Epithelial cell of esophagus (primary cell): ENCODE data around the gene EVI5L.

Experiments
- DNase-seq: peaks from one replicate; pipeline ENCODE4 v3.0.0; 2010; ENCODE audit warnings: low read depth
- H3K4me3 ChIP-seq: 2 replicates; pipeline ENCODE4 v1.5.1; 2011; ENCODE audit warnings: mild to moderate bottlenecking, low read length, control low read depth
- CTCF ChIP-seq: IDR thresholded peaks from 2 replicates; pipeline ENCODE4 v1.5.1; 2011; ENCODE audit warnings: low read depth, mild to moderate bottlenecking, low read length, control low read depth, inconsistent platforms; ENCODE audit not compliant: insufficient read depth; ENCODE audit errors: missing control alignments

Gene EVI5L

GRCh38 chr19:7905859-7906258, 75.8 kb downstream of the EVI5L start:
- TF ChIP-seq CTCF = no peak

DNA sequence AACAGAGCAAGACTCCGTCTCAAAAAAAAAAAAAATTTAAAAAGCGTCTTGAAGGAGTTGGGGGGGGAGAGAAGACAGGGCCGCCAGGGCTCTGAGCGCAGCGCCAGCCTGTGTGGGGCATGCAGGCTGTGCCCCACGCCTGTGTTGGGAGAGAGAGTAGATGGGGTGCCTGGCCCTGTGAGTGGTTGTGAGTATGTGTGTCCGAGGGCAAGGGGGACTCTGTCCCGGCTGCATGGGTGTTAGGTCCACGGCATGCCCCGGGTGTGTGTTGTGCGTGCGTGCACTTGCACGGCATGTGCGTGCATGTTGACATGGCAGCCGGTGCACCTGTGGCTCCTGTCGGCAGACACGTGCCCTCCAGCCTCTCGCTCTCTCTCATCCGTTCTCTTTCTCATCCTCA, 77.1 kb downstream of the EVI5L start:
- DNase-seq = no peak
- TF ChIP-seq CTCF = no peak
- H3K4me3 ChIP-seq = no peak overlapping the region

More at GRCh38 chr19:7905859-7906258, 75.8 kb downstream of the EVI5L start:
- no peak for DNase-seq
- no peak overlapping the region for H3K4me3 ChIP-seq

DNA sequence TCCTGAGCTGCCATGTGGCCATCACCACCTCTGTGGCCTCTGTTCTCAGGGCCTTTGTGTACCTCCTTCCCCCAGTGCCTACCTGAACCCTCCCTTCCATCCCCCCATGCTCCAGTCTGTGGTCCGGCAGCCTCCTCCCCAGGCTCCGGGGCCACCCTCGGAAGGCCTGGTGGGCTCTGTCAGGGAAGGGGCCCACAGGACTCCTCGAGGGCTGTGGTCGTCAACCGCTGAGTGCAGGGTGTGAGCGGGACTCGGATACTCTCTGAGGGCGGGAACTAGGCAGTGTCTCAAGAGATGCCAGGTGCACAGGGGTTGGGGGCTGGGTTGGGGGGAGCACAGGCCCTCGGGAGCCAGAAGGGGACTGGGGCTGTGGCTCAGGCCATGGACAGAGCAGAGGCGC, 77.5 kb downstream of the EVI5L start:
- no peak for TF ChIP-seq CTCF

DNA sequence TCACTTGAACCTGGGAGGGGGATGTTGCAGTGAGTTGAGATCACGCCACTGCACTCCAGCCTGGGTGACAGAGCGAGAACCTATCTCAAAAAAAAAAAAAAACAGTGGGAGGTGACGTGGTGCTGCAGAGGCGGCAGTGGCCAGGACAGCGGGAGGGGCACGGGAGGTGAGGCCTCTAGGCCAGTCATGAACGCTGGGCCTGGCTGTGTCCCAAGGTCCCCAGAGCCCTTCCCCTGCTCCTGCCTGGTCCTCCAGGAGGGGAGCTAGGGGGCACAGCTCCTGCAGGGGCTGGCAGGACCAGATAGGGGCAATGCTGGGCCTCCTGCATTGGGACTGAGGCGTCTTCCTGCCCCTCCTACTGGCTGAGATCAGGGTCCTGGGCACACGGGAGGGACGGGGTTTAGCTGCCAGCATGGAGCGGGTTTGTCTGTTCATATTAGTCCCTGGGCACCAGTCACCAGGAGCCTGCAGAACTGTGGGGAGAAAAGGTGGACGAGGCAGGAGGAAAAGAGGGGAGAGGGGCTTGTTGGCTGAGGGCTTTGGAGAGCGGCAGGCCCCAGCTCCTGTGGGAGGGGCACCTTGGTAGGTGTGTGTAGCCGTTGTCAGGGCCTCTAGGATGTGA, 78.2 kb downstream of the EVI5L start:
- H3K4me3 ChIP-seq = no peak overlapping the region
- TF ChIP-seq CTCF = no peak
- DNase-seq = no peak

More for the DNA sequence above, 77.5 kb downstream of the EVI5L start:
- no peak for DNase-seq
- H3K4me3 ChIP-seq = no peak overlapping the region

- H3K4me3 ChIP-seq = no peak overlapping the region
- DNase-seq = no peak
- no peak for TF ChIP-seq CTCF
Observed at GRCh38 chr19:7908742-7909461, 78.9 kb downstream of the EVI5L start.

DNA sequence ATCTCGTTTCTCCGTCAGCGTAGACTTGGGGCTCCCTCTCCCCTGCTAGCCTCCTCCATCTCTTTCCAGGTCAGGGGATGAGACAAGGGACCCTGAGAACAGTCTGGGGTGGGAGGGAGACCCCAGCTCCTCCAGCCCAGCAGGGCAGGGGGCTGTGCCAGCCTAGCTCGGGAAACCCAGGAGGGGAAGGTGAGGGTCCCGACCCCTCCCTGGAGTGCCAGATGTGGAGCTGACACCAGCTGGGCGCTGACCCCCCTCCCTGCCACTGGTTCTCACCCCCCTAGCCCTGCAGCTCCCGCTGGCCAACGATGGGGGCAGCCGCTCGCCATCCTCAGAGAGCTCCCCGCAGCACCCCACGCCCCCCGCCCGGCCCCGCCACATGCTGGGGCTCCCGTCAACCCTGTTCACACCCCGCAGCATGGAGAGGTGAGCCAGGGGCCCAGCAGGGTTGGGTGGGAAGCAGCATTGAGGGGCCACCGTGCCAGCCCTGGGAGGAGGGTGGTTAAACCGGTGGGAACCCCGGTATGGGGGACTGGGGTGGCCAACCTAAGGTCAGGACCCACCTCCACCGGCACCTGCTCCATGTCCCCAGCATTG, 79.6 kb downstream of the EVI5L start:
- DNase-seq = no peak
- TF ChIP-seq CTCF = no peak
- H3K4me3 ChIP-seq = no peak overlapping the region
